HUDEP-2 (cell line): ENCODE results near the gene GRAMD1A.

Experiments used
- DNase-seq, 76 experiments: peaks; one replicate each; lab custom pipeline; 2025; ENCODE audit not compliant: unreplicated experiment in 76 of 76; lab: John Stamatoyannopoulos, UW

Gene GRAMD1A

GRCh38 chr19:35033067-35034004 lies 33.2 kb downstream of the GRAMD1A start:
- no peak for DNase-seq

DNA sequence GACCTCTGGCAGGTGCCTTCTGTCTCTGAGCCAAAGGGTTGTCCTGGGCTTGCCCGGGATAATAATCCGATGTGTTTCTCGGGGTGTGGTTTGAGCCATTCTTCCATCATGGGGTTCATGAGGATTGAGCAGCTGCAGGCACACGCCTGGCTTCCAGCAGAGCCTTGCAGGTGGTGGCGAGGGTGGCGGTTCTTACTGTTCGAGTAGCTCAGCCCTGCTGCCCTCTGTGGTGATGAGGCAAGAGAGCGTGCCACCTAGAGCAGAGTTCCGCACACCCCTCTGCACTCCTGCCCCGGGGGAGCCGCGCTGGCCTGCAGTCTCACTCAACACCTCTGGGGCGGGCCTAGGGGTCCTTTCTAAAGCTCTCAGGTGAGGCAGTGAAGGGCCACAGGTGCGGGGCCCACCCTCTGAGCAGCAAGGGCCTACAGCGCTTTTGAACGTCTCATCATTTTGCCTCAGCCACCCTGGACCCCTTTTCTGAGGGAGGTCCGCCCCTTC lies 33.9 kb downstream of the GRAMD1A start:
- no peak for DNase-seq

- DNase-seq = no peak
Observed at GRCh38 chr19:35034588-35035382, 34.7 kb downstream of the GRAMD1A start.

GRCh38 chr19:35037716-35038622 lies 37.8 kb downstream of the GRAMD1A start:
- DNase-seq = no peak

GRCh38 chr19:35038623-35039512 lies 38.7 kb downstream of the GRAMD1A start:
- DNase-seq = no peak

GRCh38 chr19:35039881-35040825 lies 40.0 kb downstream of the GRAMD1A start:
- peak in 1 of 76 experiments; percentile 20 for DNase-seq

DNA sequence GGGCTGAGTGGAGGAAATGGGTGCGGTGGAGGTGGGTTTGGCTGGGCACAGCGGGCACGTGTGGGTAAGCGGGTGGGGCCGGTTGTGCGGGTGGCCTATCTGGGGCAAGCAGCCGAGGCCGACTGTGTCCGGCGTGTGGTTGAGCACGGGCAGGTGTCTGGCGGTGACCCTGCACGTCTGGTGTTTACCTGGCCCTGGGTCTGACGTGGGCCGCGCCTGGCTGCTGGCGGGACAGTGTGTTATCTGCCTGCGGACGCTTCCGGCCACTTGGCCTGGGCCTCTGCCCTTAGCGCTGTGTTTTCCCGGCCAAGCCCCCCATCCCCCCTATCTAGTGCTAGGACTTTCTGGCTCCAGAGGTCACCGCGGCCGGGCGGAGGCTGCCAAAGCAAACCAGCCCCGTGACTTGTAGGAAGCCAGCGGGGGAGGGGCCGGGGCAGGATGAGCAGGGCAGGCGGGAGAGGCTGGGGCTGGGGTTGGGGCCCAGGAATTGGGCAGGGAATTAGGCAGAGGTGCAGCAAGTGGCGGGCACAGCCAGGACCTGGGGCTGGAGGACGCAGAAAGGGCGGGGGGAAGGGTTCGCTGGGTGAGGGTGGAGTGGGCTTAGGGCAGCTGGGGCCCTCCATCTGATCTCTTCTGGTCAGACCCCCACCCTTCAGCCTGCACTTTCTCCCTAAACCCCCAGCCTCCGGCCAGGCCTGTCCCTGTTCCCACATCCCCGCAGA lies 40.9 kb downstream of the GRAMD1A start:
- DNase-seq = peak in 67 of 76 experiments; percentile 12 to 83 (median 57)

DNA sequence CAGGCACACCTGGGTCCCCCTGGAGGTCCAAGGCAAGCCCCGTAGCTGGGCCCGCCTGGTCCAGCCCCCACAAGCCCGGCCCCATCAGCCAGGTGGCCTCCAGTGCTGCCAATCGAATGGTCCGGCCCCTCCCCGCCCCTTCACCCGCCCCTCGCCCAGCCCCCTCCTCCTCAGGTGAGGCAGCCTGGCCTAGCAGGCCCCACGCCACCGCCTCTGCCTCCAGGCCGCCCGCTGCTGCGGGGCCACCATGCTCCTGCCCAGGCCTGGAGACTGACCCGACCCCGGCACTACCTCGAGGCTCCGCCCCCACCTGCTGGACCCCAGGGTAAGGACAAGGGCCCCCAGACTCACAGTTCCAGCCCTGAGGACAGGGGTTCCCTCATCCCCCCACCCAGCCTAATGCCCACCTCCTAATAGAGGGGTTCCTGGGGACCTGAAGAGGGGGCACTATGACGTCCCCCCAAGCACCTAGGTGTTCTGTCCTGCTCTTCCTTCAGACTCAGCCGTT lies 41.5 kb downstream of the GRAMD1A start, which contains the start of gene HPN:
Gene HPN, plus strand, starts transcription at position 174 of the 508 bp plus-strand sequence. CDS start 786 bp downstream, outside the sequence.
- DNase-seq = no peak

GRCh38 chr19:35042056-35042730 lies 42.1 kb downstream of the GRAMD1A start:
- DNase-seq = no peak

DNA sequence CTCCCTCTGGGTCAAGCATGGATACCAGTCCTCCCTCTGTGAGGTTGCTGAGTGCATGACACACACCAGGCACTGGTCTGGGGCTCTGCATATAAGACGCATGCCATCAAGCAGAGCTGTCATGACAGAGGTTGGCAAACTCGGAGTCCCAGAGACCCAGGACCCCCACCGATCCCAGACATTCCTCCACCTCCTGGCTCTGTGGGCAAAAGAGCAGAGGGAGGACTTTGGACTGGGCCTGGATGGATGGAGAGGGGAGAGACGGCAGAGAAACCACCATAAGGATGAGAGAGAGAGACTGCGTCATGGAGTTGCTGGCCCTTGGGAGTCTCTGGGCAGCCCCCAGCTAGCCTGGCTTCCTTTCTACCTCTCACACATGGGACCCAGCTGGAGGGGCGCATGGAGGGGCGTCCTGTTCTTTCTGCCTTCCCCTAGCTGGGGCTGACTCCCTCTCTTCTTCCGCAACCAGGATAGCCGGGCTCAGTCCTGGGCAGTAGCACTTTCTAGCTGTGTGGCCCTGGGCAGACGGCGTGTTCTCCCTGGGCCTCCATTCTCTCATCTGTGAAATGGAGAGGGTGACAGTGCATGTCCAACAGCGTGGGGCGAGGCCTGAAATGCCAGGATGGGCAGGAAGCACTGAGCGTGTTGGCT lies 43.0 kb downstream of the GRAMD1A start:
- DNase-seq = no peak

DNA sequence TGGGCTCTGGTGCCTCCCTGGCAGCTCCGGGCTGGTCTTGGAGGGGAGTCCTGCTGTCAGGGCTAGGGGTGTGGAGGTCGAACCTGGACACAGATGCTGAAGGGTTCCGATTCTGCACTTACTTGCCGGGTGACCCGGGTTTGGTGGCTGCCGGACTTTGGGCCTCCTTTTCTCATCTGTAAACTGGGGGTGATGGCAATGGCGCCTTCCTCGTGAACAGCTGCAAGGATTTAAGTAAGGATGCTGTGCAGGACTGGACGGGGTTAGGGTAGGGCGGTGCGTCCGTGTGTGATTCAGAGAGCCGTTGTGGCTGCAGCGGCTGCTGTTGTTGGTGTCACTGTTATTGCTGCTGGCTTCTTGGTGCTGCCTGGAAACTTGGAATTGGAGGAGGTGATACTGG lies 43.8 kb downstream of the GRAMD1A start:
- no peak for DNase-seq

GRCh38 chr19:35044317-35045117 lies 44.4 kb downstream of the GRAMD1A start:
- DNase-seq = peak in 54 of 76 experiments; percentile 10 to 82 (median 44)

- DNase-seq = peak in 51 of 76 experiments; percentile 13 to 73 (median 39)
Observed at GRCh38 chr19:35045667-35046300, 45.7 kb downstream of the GRAMD1A start.

DNA sequence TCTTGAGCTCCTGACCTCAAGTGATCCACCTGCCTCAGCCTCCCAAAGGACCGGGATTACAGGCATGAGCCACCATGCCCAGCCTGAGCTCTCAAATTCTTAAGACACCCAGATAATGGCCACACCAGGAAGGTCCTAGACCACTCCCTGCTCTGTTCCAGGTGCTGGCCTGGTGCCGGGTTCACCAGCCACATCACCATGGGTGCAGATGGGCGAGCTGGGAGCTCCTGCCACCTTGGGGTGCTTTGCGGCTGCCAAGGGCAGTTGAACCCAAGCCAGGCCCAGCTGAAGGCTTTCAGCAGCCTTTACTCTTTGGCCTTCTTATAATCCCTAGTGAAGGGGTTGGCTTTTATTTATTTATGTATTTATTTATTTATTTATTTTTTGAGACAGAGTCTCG lies 46.3 kb downstream of the GRAMD1A start:
- no peak for DNase-seq

GRCh38 chr19:35048911-35049411 lies 48.8 kb downstream of the GRAMD1A start:
- DNase-seq = peak in 6 of 76 experiments; percentile 10 to 47 (median 20)
